Activated T-helper 9 cell treated with anti-CD3 and anti-CD28 coated beads, Interleukin-2, amount 50 U/mL, for 16 hours (primary cell): ENCODE data around the gene MOV10.
A peak's percentile ranks its signal among the peaks of the same experiment; 100 is the strongest.

Source experiments
- DNase-seq: peaks from one replicate; pipeline ENCODE4 v3.0.0-alpha.2; 2020; ENCODE audit warnings: low read depth

Gene MOV10

GRCh38 chr1:112699425-112700144, 25.1 kb downstream of the MOV10 start:
- DNase-seq = no peak

- peak; percentile 48 for DNase-seq
Observed at GRCh38 chr1:112700290-112701226, 26.1 kb downstream of the MOV10 start.

- no peak for DNase-seq
Observed at GRCh38 chr1:112701227-112702066, 27.0 kb downstream of the MOV10 start.

- no peak for DNase-seq
Observed at GRCh38 chr1:112702067-112702395, 27.6 kb downstream of the MOV10 start.

GRCh38 chr1:112702420-112703261, 28.2 kb downstream of the MOV10 start:
- no peak for DNase-seq

GRCh38 chr1:112703706-112704105, 29.2 kb downstream of the MOV10 start:
- DNase-seq = no peak

- DNase-seq = no peak
Observed at GRCh38 chr1:112704391-112704933, 30.0 kb downstream of the MOV10 start.

- DNase-seq = no peak
Observed at GRCh38 chr1:112704934-112705627, 30.6 kb downstream of the MOV10 start.

- DNase-seq = peak; percentile 25
Observed at GRCh38 chr1:112706505-112707220, 32.2 kb downstream of the MOV10 start, which contains the start of gene RHOC. RHOC (minus strand) TSS chr1:112707127; CDS start chr1:112703799, 3,328 bp downstream.

GRCh38 chr1:112707221-112708001, 33.0 kb downstream of the MOV10 start:
- DNase-seq = peak; percentile 58

- no peak for DNase-seq
Observed at GRCh38 chr1:112708002-112708448, 33.6 kb downstream of the MOV10 start.

GRCh38 chr1:112708489-112708888, 34.0 kb downstream of the MOV10 start:
- no peak for DNase-seq

GRCh38 chr1:112710159-112710558, 35.7 kb downstream of the MOV10 start:
- DNase-seq = no peak

GRCh38 chr1:112710586-112710985, 36.1 kb downstream of the MOV10 start:
- no peak for DNase-seq

- DNase-seq = no peak
Observed at GRCh38 chr1:112711041-112711440, 36.6 kb downstream of the MOV10 start.

GRCh38 chr1:112711670-112712069, 37.2 kb downstream of the MOV10 start:
- DNase-seq = no peak

GRCh38 chr1:112712191-112712590, 37.7 kb downstream of the MOV10 start:
- no peak for DNase-seq

- no peak for DNase-seq
Observed at GRCh38 chr1:112712701-112713128, 38.3 kb downstream of the MOV10 start.
